Measurements from ENCODE around the gene CD27. TPM values are rescaled to one million over a fixed set of nuclear protein-coding genes. Genes with fewer than 3 reads are reported as not detected.

Gene CD27
- not detected in 2 replicates for total RNA-seq

DNA sequence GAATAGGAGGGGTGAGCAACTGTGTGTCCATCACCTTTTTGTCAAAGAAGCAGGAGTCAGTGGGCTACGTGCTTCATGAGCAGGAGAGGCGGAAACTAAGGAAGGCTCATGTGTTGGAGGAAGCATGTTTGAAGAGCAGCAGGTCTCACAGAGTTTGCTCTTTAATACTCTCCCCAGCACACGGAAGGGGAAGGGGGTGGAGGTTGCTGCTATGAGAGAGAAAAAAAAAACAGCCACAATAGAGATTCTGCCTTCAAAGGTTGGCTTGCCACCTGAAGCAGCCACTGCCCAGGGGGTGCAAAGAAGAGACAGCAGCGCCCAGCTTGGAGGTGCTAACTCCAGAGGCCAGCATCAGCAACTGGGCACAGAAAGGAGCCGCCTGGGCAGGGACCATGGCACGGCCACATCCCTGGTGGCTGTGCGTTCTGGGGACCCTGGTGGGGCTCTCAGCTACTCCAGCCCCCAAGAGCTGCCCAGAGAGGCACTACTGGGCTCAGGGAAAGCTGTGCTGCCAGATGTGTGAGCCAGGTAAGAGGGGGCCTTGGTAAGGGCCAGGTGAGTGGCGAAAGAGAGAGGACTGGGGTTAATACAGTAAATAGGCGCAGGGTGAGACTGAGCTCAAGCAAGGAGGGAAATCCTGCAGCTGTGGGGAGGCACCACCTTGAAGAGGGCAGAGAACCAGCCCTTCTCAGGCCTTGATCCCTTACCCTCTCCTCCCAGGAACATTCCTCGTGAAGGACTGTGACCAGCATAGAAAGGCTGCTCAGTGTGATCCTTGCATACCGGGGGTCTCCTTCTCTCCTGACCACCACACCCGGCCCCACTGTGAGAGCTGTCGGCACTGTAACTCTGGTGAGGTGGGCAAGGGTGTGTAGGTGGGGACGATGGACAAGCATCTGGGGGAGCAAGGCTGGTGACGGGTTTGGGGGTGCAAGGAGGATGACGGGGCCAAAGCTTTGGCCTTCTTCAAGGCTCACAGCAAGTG lies at the start of gene CD27:
TSS of gene CD27 (plus strand) at position 252 of the 985 bp plus-strand sequence. CDS start at position 393, 141 bp downstream.
- Histone ChIP-seq H3K27ac (ENCODE audit: low read depth, low read length) (no peak within 1 kb of the TSS), H3K36me3 (ENCODE audit: insufficient read depth, low read length) (peaks cover 37% of the 10 kb centered on the region), H4K20me1 (ENCODE audit: insufficient read depth, low read length) (no peaks in the 10 kb centered on the region), H3K27me3 (ENCODE audit: insufficient read depth, low read length) (no peaks in the 10 kb centered on the region), H3K79me2 (ENCODE audit: insufficient read depth, low read length) (peaks cover 2% of the 10 kb centered on the region), H2AFZ (ENCODE audit: low read length) (no peak within 1 kb of the TSS), H3K4me2 (ENCODE audit: insufficient read depth, low read length) (no peak within 1 kb of the TSS), H3K4me3 (ENCODE audit: insufficient read depth, low read length) (no peak within 1 kb of the TSS), H3K9me3 (ENCODE audit: low read depth, low read length) (no peaks in the 10 kb centered on the region), H3K4me1 (ENCODE audit: insufficient read depth, low read length) (peaks cover 2% of the 10 kb centered on the region)
- TF ChIP-seq, protein P1, sequence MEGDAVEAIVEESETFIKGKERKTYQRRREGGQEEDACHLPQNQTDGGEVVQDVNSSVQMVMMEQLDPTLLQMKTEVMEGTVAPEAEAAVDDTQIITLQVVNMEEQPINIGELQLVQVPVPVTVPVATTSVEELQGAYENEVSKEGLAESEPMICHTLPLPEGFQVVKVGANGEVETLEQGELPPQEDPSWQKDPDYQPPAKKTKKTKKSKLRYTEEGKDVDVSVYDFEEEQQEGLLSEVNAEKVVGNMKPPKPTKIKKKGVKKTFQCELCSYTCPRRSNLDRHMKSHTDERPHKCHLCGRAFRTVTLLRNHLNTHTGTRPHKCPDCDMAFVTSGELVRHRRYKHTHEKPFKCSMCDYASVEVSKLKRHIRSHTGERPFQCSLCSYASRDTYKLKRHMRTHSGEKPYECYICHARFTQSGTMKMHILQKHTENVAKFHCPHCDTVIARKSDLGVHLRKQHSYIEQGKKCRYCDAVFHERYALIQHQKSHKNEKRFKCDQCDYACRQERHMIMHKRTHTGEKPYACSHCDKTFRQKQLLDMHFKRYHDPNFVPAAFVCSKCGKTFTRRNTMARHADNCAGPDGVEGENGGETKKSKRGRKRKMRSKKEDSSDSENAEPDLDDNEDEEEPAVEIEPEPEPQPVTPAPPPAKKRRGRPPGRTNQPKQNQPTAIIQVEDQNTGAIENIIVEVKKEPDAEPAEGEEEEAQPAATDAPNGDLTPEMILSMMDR (IDR thresholded peaks at IDR 0.05; ENCODE audit: extremely low read depth, low read depth, low read length): no peak
- no peak for DNase-seq (ENCODE audit: insufficient read length, low spot score, missing footprints)

DNA sequence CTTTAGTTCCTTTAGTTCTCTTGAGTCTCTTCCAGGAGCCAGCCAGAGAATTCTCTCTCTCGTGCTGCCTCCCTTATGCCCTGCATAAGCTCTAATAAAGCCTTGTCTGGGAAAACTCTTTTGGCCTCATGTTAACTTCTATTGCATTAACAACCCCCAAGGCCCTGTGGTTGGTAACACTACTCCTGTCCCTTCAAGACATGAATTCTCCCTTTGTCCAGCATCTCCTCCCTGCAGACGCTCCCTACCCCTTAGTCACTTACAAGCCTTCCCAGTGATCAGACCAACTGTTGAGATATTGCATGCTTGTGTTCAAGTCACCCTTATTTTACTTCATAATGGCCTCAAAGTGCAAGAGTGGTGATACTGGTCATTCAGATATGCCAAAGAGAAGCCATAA lies 48.7 kb upstream of the CD27 start:
- Histone ChIP-seq H3K27ac (ENCODE audit: low read depth, low read length) (no peak overlapping the region), H3K4me2 (ENCODE audit: insufficient read depth, low read length) (no peak overlapping the region), H3K27me3 (ENCODE audit: insufficient read depth, low read length) (no peaks in the 10 kb centered on the region), H2AFZ (ENCODE audit: low read length) (no peak overlapping the region), H3K36me3 (ENCODE audit: insufficient read depth, low read length) (peaks cover 28% of the 10 kb centered on the region), H3K4me1 (ENCODE audit: insufficient read depth, low read length) (no peaks in the 10 kb centered on the region), H4K20me1 (ENCODE audit: insufficient read depth, low read length) (no peaks in the 10 kb centered on the region), H3K9me3 (ENCODE audit: low read depth, low read length) (no peaks in the 10 kb centered on the region), H3K79me2 (ENCODE audit: insufficient read depth, low read length) (no peaks in the 10 kb centered on the region), H3K4me3 (ENCODE audit: insufficient read depth, low read length) (no peak overlapping the region)
- TF ChIP-seq, protein P1 (IDR thresholded peaks at IDR 0.05; ENCODE audit: extremely low read depth, low read depth, low read length): no peak
- DNase-seq (ENCODE audit: insufficient read length, low spot score, missing footprints): no peak

GRCh38 chr12:6399884-6400644 lies 44.7 kb upstream of the CD27 start:
- no peak overlapping the region for H3K4me2 ChIP-seq (ENCODE audit: insufficient read depth, low read length)

More at GRCh38 chr12:6399884-6400644, 44.7 kb upstream of the CD27 start:
- DNase-seq (ENCODE audit: insufficient read length, low spot score, missing footprints): no peak
- H3K4me3 ChIP-seq (ENCODE audit: insufficient read depth, low read length): no peak overlapping the region
- H3K27me3 ChIP-seq (ENCODE audit: insufficient read depth, low read length): no peaks in the 10 kb centered on the region
- no peaks in the 10 kb centered on the region for H3K79me2 ChIP-seq (ENCODE audit: insufficient read depth, low read length)
- H3K36me3 ChIP-seq (ENCODE audit: insufficient read depth, low read length): peaks cover 2% of the 10 kb centered on the region
- no peak overlapping the region for H3K27ac ChIP-seq (ENCODE audit: low read depth, low read length)
- no peak overlapping the region for H2AFZ ChIP-seq (ENCODE audit: low read length)
- H3K4me1 ChIP-seq (ENCODE audit: insufficient read depth, low read length): no peaks in the 10 kb centered on the region
- H3K9me3 ChIP-seq (ENCODE audit: low read depth, low read length): no peaks in the 10 kb centered on the region
- H4K20me1 ChIP-seq (ENCODE audit: insufficient read depth, low read length): no peaks in the 10 kb centered on the region
- TF ChIP-seq, protein P1 (IDR thresholded peaks at IDR 0.05; ENCODE audit: extremely low read depth, low read depth, low read length): no peak

Data from osteoblast (primary cell).